ENCODE results near the gene ZSCAN31. TPM values are rescaled to one million over a fixed set of nuclear protein-coding genes. Genes with fewer than 3 reads are reported as not detected.
A peak's percentile ranks its signal among the peaks of the same experiment; 100 is the strongest.

The ZSCAN31 gene
- total RNA-seq, 1 donor: 19.9 TPM

GRCh38 chr6:28355743-28356665, 20.1 kb upstream of the ZSCAN31 start:
- peak overlapping the region; percentile 96 for H3K4me2 ChIP-seq (ENCODE audit: insufficient read depth, low read length)

GRCh38 chr6:28354688-28355554, 19.0 kb upstream of the ZSCAN31 start:
- H3K27ac ChIP-seq (ENCODE audit: low read depth, low read length): peak overlapping the region; percentile 80
- H3K4me1 ChIP-seq (ENCODE audit: insufficient read depth, low read length): peaks cover 30% of the 10 kb centered on the region
- H3K36me3 ChIP-seq (ENCODE audit: insufficient read depth, low read length): no peaks in the 10 kb centered on the region
- H2AFZ ChIP-seq (ENCODE audit: low read length): peak overlapping the region; percentile 94
- H3K4me3 ChIP-seq (ENCODE audit: insufficient read depth, low read length): peak overlapping the region; percentile 83
- peak overlapping the region; percentile 96 for H3K4me2 ChIP-seq (ENCODE audit: insufficient read depth, low read length)
- no peak for DNase-seq (ENCODE audit: insufficient read length, low spot score, missing footprints)
- no peaks in the 10 kb centered on the region for H3K9me3 ChIP-seq (ENCODE audit: low read depth, low read length)
- H4K20me1 ChIP-seq (ENCODE audit: insufficient read depth, low read length): peaks cover 4% of the 10 kb centered on the region
- H3K79me2 ChIP-seq (ENCODE audit: insufficient read depth, low read length): peaks cover 54% of the 10 kb centered on the region
- TF ChIP-seq, protein P1, sequence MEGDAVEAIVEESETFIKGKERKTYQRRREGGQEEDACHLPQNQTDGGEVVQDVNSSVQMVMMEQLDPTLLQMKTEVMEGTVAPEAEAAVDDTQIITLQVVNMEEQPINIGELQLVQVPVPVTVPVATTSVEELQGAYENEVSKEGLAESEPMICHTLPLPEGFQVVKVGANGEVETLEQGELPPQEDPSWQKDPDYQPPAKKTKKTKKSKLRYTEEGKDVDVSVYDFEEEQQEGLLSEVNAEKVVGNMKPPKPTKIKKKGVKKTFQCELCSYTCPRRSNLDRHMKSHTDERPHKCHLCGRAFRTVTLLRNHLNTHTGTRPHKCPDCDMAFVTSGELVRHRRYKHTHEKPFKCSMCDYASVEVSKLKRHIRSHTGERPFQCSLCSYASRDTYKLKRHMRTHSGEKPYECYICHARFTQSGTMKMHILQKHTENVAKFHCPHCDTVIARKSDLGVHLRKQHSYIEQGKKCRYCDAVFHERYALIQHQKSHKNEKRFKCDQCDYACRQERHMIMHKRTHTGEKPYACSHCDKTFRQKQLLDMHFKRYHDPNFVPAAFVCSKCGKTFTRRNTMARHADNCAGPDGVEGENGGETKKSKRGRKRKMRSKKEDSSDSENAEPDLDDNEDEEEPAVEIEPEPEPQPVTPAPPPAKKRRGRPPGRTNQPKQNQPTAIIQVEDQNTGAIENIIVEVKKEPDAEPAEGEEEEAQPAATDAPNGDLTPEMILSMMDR (IDR thresholded peaks at IDR 0.05; ENCODE audit: extremely low read depth, low read depth, low read length): no peak
- H3K27me3 ChIP-seq (ENCODE audit: insufficient read depth, low read length): no peaks in the 10 kb centered on the region

More at GRCh38 chr6:28355743-28356665, 20.1 kb upstream of the ZSCAN31 start:
- H3K27me3 ChIP-seq (ENCODE audit: insufficient read depth, low read length): no peaks in the 10 kb centered on the region
- peak; percentile 93 for DNase-seq (ENCODE audit: insufficient read length, low spot score, missing footprints)
- peak overlapping the region; percentile 83 for H3K4me3 ChIP-seq (ENCODE audit: insufficient read depth, low read length)
- H4K20me1 ChIP-seq (ENCODE audit: insufficient read depth, low read length): peaks cover 4% of the 10 kb centered on the region
- peak overlapping the region; percentile 94 for H2AFZ ChIP-seq (ENCODE audit: low read length)
- H3K79me2 ChIP-seq (ENCODE audit: insufficient read depth, low read length): peaks cover 44% of the 10 kb centered on the region
- TF ChIP-seq, protein P1 (IDR thresholded peaks at IDR 0.05; ENCODE audit: extremely low read depth, low read depth, low read length): peak; percentile 75
- H3K27ac ChIP-seq (ENCODE audit: low read depth, low read length): peak overlapping the region; percentile 80
- H3K9me3 ChIP-seq (ENCODE audit: low read depth, low read length): no peaks in the 10 kb centered on the region
- peaks cover 21% of the 10 kb centered on the region for H3K4me1 ChIP-seq (ENCODE audit: insufficient read depth, low read length)
- peaks cover 2% of the 10 kb centered on the region for H3K36me3 ChIP-seq (ENCODE audit: insufficient read depth, low read length)

DNA sequence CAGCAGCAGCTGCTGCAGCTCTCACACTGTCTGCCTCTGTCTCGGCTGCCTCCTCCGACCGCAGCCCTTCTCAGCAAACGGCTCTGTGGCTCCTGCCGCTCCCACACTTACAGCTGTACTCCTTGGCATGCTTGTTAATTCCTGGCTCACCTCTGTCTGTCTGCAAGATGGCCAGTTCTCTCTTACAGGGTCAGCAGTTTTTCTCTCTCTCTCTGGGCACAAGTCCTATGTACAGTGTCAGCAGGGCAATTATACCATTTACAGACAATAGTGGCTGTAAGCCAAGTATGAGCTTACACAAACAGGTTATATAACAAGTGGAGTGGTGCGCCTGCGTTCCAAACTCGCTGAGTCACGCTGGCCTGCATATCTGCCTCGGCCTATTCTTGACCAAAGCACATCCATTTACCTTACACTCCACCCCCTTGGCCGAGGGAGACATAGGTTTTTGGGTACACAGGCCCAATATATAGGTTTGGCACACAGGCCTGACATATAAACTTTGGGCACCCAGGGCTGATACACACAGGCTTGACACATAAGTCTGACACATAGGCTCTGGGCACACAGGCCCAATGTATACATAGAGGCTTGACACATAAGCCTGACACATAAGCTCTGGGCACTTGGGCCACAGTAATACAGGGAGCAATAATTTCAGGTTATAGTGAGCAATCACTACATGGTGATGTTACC, 18.2 kb upstream of the ZSCAN31 start:
- H3K27me3 ChIP-seq (ENCODE audit: insufficient read depth, low read length): no peaks in the 10 kb centered on the region
- H4K20me1 ChIP-seq (ENCODE audit: insufficient read depth, low read length): peaks cover 4% of the 10 kb centered on the region
- no peaks in the 10 kb centered on the region for H3K36me3 ChIP-seq (ENCODE audit: insufficient read depth, low read length)
- peaks cover 30% of the 10 kb centered on the region for H3K4me1 ChIP-seq (ENCODE audit: insufficient read depth, low read length)
- TF ChIP-seq, protein P1 (IDR thresholded peaks at IDR 0.05; ENCODE audit: extremely low read depth, low read depth, low read length): no peak
- peak; percentile 62 for DNase-seq (ENCODE audit: insufficient read length, low spot score, missing footprints)
- H2AFZ ChIP-seq (ENCODE audit: low read length): peak overlapping the region; percentile 18
- H3K4me3 ChIP-seq (ENCODE audit: insufficient read depth, low read length): no peak overlapping the region
- no peaks in the 10 kb centered on the region for H3K9me3 ChIP-seq (ENCODE audit: low read depth, low read length)
- peaks cover 57% of the 10 kb centered on the region for H3K79me2 ChIP-seq (ENCODE audit: insufficient read depth, low read length)
- no peak overlapping the region for H3K4me2 ChIP-seq (ENCODE audit: insufficient read depth, low read length)
- H3K27ac ChIP-seq (ENCODE audit: low read depth, low read length): peak overlapping the region; percentile 80
